Chondrocyte (in vitro differentiated cells): ENCODE measurements around the gene CDCA5. TPM values are rescaled to one million over a fixed set of nuclear protein-coding genes. Genes with fewer than 3 reads are reported as not detected.

Experiments
- DNase-seq: peaks from one replicate; pipeline ENCODE4 v3.0.0; 2021; ENCODE audit warnings: mixed read lengths, low spot score
- H3K27ac Mint-ChIP-seq: one replicate; pipeline ENCODE4 v1.8.0; 2021; ENCODE audit warnings: mild to moderate bottlenecking, moderate library complexity, mixed read lengths; ENCODE audit not compliant: unreplicated experiment
- H3K27me3 Mint-ChIP-seq: 2 replicates; pipeline ENCODE4 v1.8.0; 2021; ENCODE audit warnings: low read depth, mixed read lengths
- H3K36me3 Mint-ChIP-seq: 2 replicates; pipeline ENCODE4 v1.8.0; 2021; ENCODE audit warnings: low read depth, mixed read lengths
- H3K4me1 Mint-ChIP-seq: 2 replicates; pipeline ENCODE4 v1.8.0; 2021; ENCODE audit warnings: low read depth, mild to moderate bottlenecking, mixed read lengths
- H3K4me3 Mint-ChIP-seq: one replicate; pipeline ENCODE4 v1.8.0; 2021; ENCODE audit warnings: mild to moderate bottlenecking, moderate library complexity, mixed read lengths; ENCODE audit not compliant: unreplicated experiment
- H3K9me3 Mint-ChIP-seq: 2 replicates; pipeline ENCODE4 v1.8.0; 2021; ENCODE audit warnings: low read depth, mixed read lengths
- CTCF ChIP-seq: fragments of 200-600 bp; sonication (generic); IDR thresholded peaks from 2 replicates; pipeline ENCODE4 v1.5.0; 2021; ENCODE audit warnings: antibody characterized with exemption, mild to moderate bottlenecking, moderate library complexity
- total RNA-seq: library from RNA; stranded (reverse); gene quantifications from 3 replicates; pipeline ENCODE4 v1.2.1, GENCODE V29; 2021

Gene CDCA5
- total RNA-seq, 1 donor from 2014 or later = 5.5 TPM

GRCh38 chr11:65118097-65118837 is 34.4 kb upstream of the CDCA5 start:
- Mint-ChIP-seq H3K4me3 (no peak overlapping the region), H3K9me3 (no peaks in the 10 kb centered on the region), H3K27me3 (no peaks in the 10 kb centered on the region), H3K4me1 (peaks cover 48% of the 10 kb centered on the region), H3K36me3 (peaks cover 10% of the 10 kb centered on the region), H3K27ac (peak overlapping the region; percentile 83)
- TF ChIP-seq CTCF = peak; percentile 69
- peak; percentile 48 for DNase-seq

- Mint-ChIP-seq H3K27me3 (no peaks in the 10 kb centered on the region), H3K4me1 (peaks cover 46% of the 10 kb centered on the region), H3K9me3 (no peaks in the 10 kb centered on the region), H3K36me3 (peaks cover 10% of the 10 kb centered on the region), H3K4me3 (peak within 1 kb of the TSS; percentile 84), H3K27ac (peak within 1 kb of the TSS; percentile 89)
- peak; percentile 99 for DNase-seq
- TF ChIP-seq CTCF = peak; percentile 95
Measured at GRCh38 chr11:65117206-65118096, 33.6 kb upstream of the CDCA5 start, which contains the start of gene ZNHIT2. Gene ZNHIT2 (minus strand): TSS chr11:65117701. CDS start chr11:65117653, 48 bp downstream.

- peak overlapping the region; percentile 83 for H3K27ac Mint-ChIP-seq
- H3K36me3 Mint-ChIP-seq = peaks cover 8% of the 10 kb centered on the region
- H3K27me3 Mint-ChIP-seq = no peaks in the 10 kb centered on the region
- H3K9me3 Mint-ChIP-seq = no peaks in the 10 kb centered on the region
- H3K4me3 Mint-ChIP-seq = peak overlapping the region; percentile 84
- DNase-seq = peak; percentile 91
- no peak for TF ChIP-seq CTCF
- H3K4me1 Mint-ChIP-seq = peaks cover 45% of the 10 kb centered on the region
Measured at GRCh38 chr11:65116370-65117205, 32.7 kb upstream of the CDCA5 start.

GRCh38 chr11:65115361-65116082 is 31.7 kb upstream of the CDCA5 start:
- Mint-ChIP-seq H3K4me1 (peaks cover 40% of the 10 kb centered on the region), H3K9me3 (no peaks in the 10 kb centered on the region), H3K27ac (peak overlapping the region; percentile 36), H3K27me3 (no peaks in the 10 kb centered on the region), H3K36me3 (peaks cover 5% of the 10 kb centered on the region), H3K4me3 (peak overlapping the region; percentile 12)
- DNase-seq = no peak
- TF ChIP-seq CTCF = no peak
